Activated CD4-positive, alpha-beta memory T cell treated with anti-CD3 and anti-CD28 coated beads, Interleukin-2, amount 10 ng/mL, durations not matched to agents 7 days and 5 days (primary cell): ENCODE results near the gene ACOT7. TPM values are rescaled to one million over a fixed set of nuclear protein-coding genes. Genes with fewer than 3 reads are reported as not detected.
A peak's percentile ranks its signal among the peaks of the same experiment; 100 is the strongest.
"Not testable (repeated sequence)": the region's sequence is repeated elsewhere in the genome, so short reads cannot be mapped to it uniquely, and the experiment has no call there.

Source experiments
- CTCF ChIA-PET: fragments of 350-600 bp; sonication (Branson Sonifier 250); formaldehyde crosslinking; loops from one replicate; lab custom pipeline; 2021; ENCODE audit warnings: antibody characterized with exemption, inconsistent platforms; lab: Charles Lee
- POLR2A ChIA-PET: fragments of 350-600 bp; sonication (Branson Sonifier 250); formaldehyde crosslinking; loops from one replicate; lab custom pipeline; 2021; ENCODE audit warnings: antibody characterized with exemption; lab: Charles Lee
- DNase-seq: peaks from one replicate; pipeline ENCODE4 v3.0.0-alpha.2; 2020
- H3K27ac Mint-ChIP-seq: one replicate; pipeline ENCODE4 v1.8.0; 2021; ENCODE audit warnings: mild to moderate bottlenecking, mixed read lengths
- H3K27me3 Mint-ChIP-seq: one replicate; pipeline ENCODE4 v1.8.0; 2021; ENCODE audit warnings: mixed read lengths
- H3K36me3 Mint-ChIP-seq: one replicate; pipeline ENCODE4 v1.8.0; 2021; ENCODE audit warnings: low read depth, mixed read lengths
- H3K4me1 Mint-ChIP-seq: one replicate; pipeline ENCODE4 v1.8.0; 2021; ENCODE audit warnings: mixed read lengths
- H3K4me3 Mint-ChIP-seq: one replicate; pipeline ENCODE4 v1.8.0; 2021; ENCODE audit warnings: mild to moderate bottlenecking, mixed read lengths
- H3K9me3 Mint-ChIP-seq: one replicate; pipeline ENCODE4 v1.8.0; 2021; ENCODE audit warnings: mixed read lengths
- total RNA-seq, 2 experiments: library from RNA; stranded (reverse); gene quantifications; one replicate each; pipeline ENCODE4 v1.2.3, GENCODE V29; 2021

ACOT7 gene
- total RNA-seq, 2 experiments from 2014 or later, result 56.8 to 58.6 TPM

- CTCF ChIA-PET, result interaction anchor here (0.9 to 3.1 kb wide), 10 partner anchors 12 to 150 kb away, joined by 3 to 18 read pairs (median 4); no protein-coding TSS in a partner anchor
- no peaks in the 10 kb centered on the region for H3K9me3 Mint-ChIP-seq
- peak overlapping the region; percentile 82 for H3K4me3 Mint-ChIP-seq
- no peaks in the 10 kb centered on the region for H3K36me3 Mint-ChIP-seq
- peak overlapping the region; percentile 74 for H3K27ac Mint-ChIP-seq
- peaks cover 38% of the 10 kb centered on the region for H3K4me1 Mint-ChIP-seq
- DNase-seq, result peak; percentile 28
- H3K27me3 Mint-ChIP-seq, result no peaks in the 10 kb centered on the region
- POLR2A ChIA-PET, result interaction anchor here (0.7 to 4.4 kb wide), 12 partner anchors 8 to 392 kb away, joined by 3 to 34 read pairs (median 4); partner anchors contain the start of gene KLHL21
Measured at GRCh38 chr1:6391951-6392808, 1.4 kb downstream of the ACOT7 start.

GRCh38 chr1:6389971-6390370, 3.6 kb downstream of the ACOT7 start:
- ChIA-PET CTCF (interaction anchor here (0.8 kb wide), 1 partner anchor 27 kb away, joined by 3 read pairs; no protein-coding TSS in a partner anchor), POLR2A (no interaction called here)

GRCh38 chr1:6386371-6386949, 7.1 kb downstream of the ACOT7 start:
- CTCF ChIA-PET, result no interaction called here
- POLR2A ChIA-PET, result interaction anchor here (0.7 to 1.0 kb wide), 2 partner anchors 25 to 109 kb away, joined by 3 read pairs; no protein-coding TSS in a partner anchor
- Mint-ChIP-seq H3K9me3 (peaks cover 3% of the 10 kb centered on the region), H3K4me3 (no peak overlapping the region), H3K36me3 (peaks cover 8% of the 10 kb centered on the region), H3K27ac (no peak overlapping the region), H3K4me1 (peaks cover 12% of the 10 kb centered on the region), H3K27me3 (no peaks in the 10 kb centered on the region)
- DNase-seq, result no peak

More at GRCh38 chr1:6389971-6390370, 3.6 kb downstream of the ACOT7 start:
- H3K36me3 Mint-ChIP-seq, result peaks cover 5% of the 10 kb centered on the region
- no peak overlapping the region for H3K27ac Mint-ChIP-seq
- H3K9me3 Mint-ChIP-seq, result no peaks in the 10 kb centered on the region
- DNase-seq, result no peak
- H3K4me1 Mint-ChIP-seq, result peaks cover 32% of the 10 kb centered on the region
- no peaks in the 10 kb centered on the region for H3K27me3 Mint-ChIP-seq
- no peak overlapping the region for H3K4me3 Mint-ChIP-seq

GRCh38 chr1:6385488-6386191, 7.9 kb downstream of the ACOT7 start:
- H3K36me3 Mint-ChIP-seq, result peaks cover 10% of the 10 kb centered on the region
- H3K27ac Mint-ChIP-seq, result no peak overlapping the region
- peaks cover 3% of the 10 kb centered on the region for H3K9me3 Mint-ChIP-seq
- no peak overlapping the region for H3K4me3 Mint-ChIP-seq
- no peaks in the 10 kb centered on the region for H3K27me3 Mint-ChIP-seq
- ChIA-PET CTCF (interaction anchor here (1.7 kb wide), 1 partner anchor 37 kb away, joined by 3 read pairs; no protein-coding TSS in a partner anchor), POLR2A (interaction anchor here (0.7 to 1.0 kb wide), 2 partner anchors 24 to 108 kb away, joined by 3 read pairs; no protein-coding TSS in a partner anchor)
- H3K4me1 Mint-ChIP-seq, result peaks cover 11% of the 10 kb centered on the region
- DNase-seq, result no peak

- Mint-ChIP-seq H3K9me3 (peaks cover 4% of the 10 kb centered on the region), H3K4me3 (no peak overlapping the region), H3K27me3 (no peaks in the 10 kb centered on the region), H3K27ac (no peak overlapping the region), H3K4me1 (peaks cover 8% of the 10 kb centered on the region), H3K36me3 (peaks cover 13% of the 10 kb centered on the region)
- ChIA-PET POLR2A (interaction anchor here (0.9 kb wide), 2 partner anchors 8 to 10 kb away, joined by 3 read pairs; no protein-coding TSS in a partner anchor), CTCF (interaction anchor here (1.0 to 1.7 kb wide), 5 partner anchors 22 to 147 kb away, joined by 3 to 7 read pairs (median 3); no protein-coding TSS in a partner anchor)
- no peak for DNase-seq
Measured at GRCh38 chr1:6384962-6385361, 8.6 kb downstream of the ACOT7 start.

- H3K36me3 Mint-ChIP-seq, result peaks cover 16% of the 10 kb centered on the region
- ChIA-PET POLR2A (interaction anchor here (0.9 kb wide), 1 partner anchor 9 kb away, joined by 3 read pairs; no protein-coding TSS in a partner anchor), CTCF (interaction anchor here (0.6 to 1.7 kb wide), 6 partner anchors 19 to 146 kb away, joined by 3 to 7 read pairs (median 3); no protein-coding TSS in a partner anchor)
- peaks cover 6% of the 10 kb centered on the region for H3K9me3 Mint-ChIP-seq
- H3K27me3 Mint-ChIP-seq, result no peaks in the 10 kb centered on the region
- no peak for DNase-seq
- H3K4me1 Mint-ChIP-seq, result peaks cover 4% of the 10 kb centered on the region
- no peak overlapping the region for H3K27ac Mint-ChIP-seq
- H3K4me3 Mint-ChIP-seq, result no peak overlapping the region
Measured at GRCh38 chr1:6384135-6384534, 9.4 kb downstream of the ACOT7 start.

GRCh38 chr1:6380037-6380436, 13.5 kb downstream of the ACOT7 start:
- peaks cover 12% of the 10 kb centered on the region for H3K36me3 Mint-ChIP-seq
- H3K4me3 Mint-ChIP-seq, result no peak overlapping the region
- no peaks in the 10 kb centered on the region for H3K4me1 Mint-ChIP-seq
- no peak overlapping the region for H3K27ac Mint-ChIP-seq
- H3K27me3 Mint-ChIP-seq, result no peaks in the 10 kb centered on the region
- ChIA-PET POLR2A (interaction anchor here (1.0 to 1.3 kb wide), 2 partner anchors 12 to 14 kb away, joined by 4 read pairs; partner anchors contain the start of gene ACOT7), CTCF (interaction anchor here (1.0 to 1.8 kb wide), 4 partner anchors 23 to 43 kb away, joined by 3 to 4 read pairs (median 4); no protein-coding TSS in a partner anchor)
- no peak for DNase-seq
- H3K9me3 Mint-ChIP-seq, result peaks cover 6% of the 10 kb centered on the region

- no peak for DNase-seq
- Mint-ChIP-seq H3K4me1 (no peaks in the 10 kb centered on the region), H3K9me3 (peaks cover 3% of the 10 kb centered on the region), H3K4me3 (no peak overlapping the region), H3K27ac (no peak overlapping the region), H3K36me3 (peaks cover 8% of the 10 kb centered on the region), H3K27me3 (no peaks in the 10 kb centered on the region)
- CTCF ChIA-PET, result interaction anchor here (0.6 to 1.5 kb wide), 2 partner anchors 14 to 16 kb away, joined by 4 to 5 read pairs; no protein-coding TSS in a partner anchor
- POLR2A ChIA-PET, result no interaction called here
Measured at GRCh38 chr1:6378096-6378746, 15.3 kb downstream of the ACOT7 start.

- no peaks in the 10 kb centered on the region for H3K4me1 Mint-ChIP-seq
- POLR2A ChIA-PET, result no interaction called here
Measured at GRCh38 chr1:6373961-6374720, 19.4 kb downstream of the ACOT7 start.

GRCh38 chr1:6372236-6372635, 21.3 kb downstream of the ACOT7 start:
- H3K9me3 Mint-ChIP-seq, DNase-seq, H3K27ac Mint-ChIP-seq, H3K4me1 Mint-ChIP-seq, H3K4me3 Mint-ChIP-seq, POLR2A ChIA-PET, H3K27me3 Mint-ChIP-seq: not testable (repeated sequence)
- CTCF ChIA-PET, result interaction anchor here (1.1 to 1.7 kb wide), 2 partner anchors 25 to 42 kb away, joined by 3 to 4 read pairs; no protein-coding TSS in a partner anchor
- H3K36me3 Mint-ChIP-seq, result peaks cover 12% of the 10 kb centered on the region

More at GRCh38 chr1:6373961-6374720, 19.4 kb downstream of the ACOT7 start:
- H3K27me3 Mint-ChIP-seq, result no peaks in the 10 kb centered on the region
- no peaks in the 10 kb centered on the region for H3K9me3 Mint-ChIP-seq
- CTCF ChIA-PET, result interaction anchor here (1.2 kb wide), 2 partner anchors 13 to 31 kb away, joined by 3 to 5 read pairs; no protein-coding TSS in a partner anchor
- H3K27ac Mint-ChIP-seq, result no peak overlapping the region
- H3K4me3 Mint-ChIP-seq, result no peak overlapping the region
- H3K36me3 Mint-ChIP-seq, result no peaks in the 10 kb centered on the region
- no peak for DNase-seq

GRCh38 chr1:6370006-6370405, 23.6 kb downstream of the ACOT7 start:
- no peak overlapping the region for H3K4me3 Mint-ChIP-seq
- DNase-seq, result no peak
- peaks cover 14% of the 10 kb centered on the region for H3K36me3 Mint-ChIP-seq
- H3K4me1 Mint-ChIP-seq, result peaks cover 4% of the 10 kb centered on the region
- CTCF ChIA-PET, result interaction anchor here (1.4 kb wide), 1 partner anchor 22 kb away, joined by 4 read pairs; no protein-coding TSS in a partner anchor
- no peak overlapping the region for H3K27ac Mint-ChIP-seq
- POLR2A ChIA-PET, result interaction anchor here (2.6 kb wide), 1 partner anchor 22 kb away, joined by 7 read pairs; no protein-coding TSS in a partner anchor
- H3K27me3 Mint-ChIP-seq, result no peaks in the 10 kb centered on the region
- no peaks in the 10 kb centered on the region for H3K9me3 Mint-ChIP-seq
